ENCODE results near the gene CYB5D1.

DNA sequence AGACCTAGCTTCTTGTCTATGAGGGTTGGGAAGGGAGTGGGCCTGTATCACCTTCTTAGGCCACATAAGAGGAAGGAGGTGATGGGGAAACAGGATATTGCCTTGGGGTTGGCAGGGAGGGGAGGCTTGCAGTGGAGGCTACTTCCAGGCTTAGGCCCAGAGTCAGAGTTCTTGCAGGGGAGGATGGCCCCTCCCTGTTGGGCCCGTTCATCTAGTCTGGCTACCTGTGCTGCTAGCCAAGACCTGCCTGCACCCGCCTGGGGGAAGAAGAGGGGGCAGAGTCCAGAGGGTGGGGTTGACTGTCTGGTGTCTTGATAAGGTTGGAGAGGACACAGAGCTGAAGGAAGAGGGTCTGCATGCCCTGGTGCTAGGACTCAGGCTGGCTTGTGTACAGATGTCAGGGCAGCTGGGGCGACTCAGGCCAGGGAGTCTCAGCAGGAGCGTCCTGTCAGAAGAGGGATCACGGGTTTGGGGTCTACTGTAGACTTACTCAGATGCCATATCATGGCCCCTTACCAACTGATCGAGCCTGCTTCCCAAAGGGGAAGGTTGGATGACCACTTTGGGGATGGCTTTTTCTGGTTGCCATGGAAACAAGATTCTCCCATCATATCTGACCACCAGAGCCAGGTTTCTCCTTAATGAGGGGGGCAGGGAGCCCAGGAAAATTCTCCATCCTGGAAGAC lies 18.5 kb upstream of the CYB5D1 start:
- TF ChIP-seq, protein P1, sequence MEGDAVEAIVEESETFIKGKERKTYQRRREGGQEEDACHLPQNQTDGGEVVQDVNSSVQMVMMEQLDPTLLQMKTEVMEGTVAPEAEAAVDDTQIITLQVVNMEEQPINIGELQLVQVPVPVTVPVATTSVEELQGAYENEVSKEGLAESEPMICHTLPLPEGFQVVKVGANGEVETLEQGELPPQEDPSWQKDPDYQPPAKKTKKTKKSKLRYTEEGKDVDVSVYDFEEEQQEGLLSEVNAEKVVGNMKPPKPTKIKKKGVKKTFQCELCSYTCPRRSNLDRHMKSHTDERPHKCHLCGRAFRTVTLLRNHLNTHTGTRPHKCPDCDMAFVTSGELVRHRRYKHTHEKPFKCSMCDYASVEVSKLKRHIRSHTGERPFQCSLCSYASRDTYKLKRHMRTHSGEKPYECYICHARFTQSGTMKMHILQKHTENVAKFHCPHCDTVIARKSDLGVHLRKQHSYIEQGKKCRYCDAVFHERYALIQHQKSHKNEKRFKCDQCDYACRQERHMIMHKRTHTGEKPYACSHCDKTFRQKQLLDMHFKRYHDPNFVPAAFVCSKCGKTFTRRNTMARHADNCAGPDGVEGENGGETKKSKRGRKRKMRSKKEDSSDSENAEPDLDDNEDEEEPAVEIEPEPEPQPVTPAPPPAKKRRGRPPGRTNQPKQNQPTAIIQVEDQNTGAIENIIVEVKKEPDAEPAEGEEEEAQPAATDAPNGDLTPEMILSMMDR (IDR thresholded peaks at IDR 0.05): no peak
- TF ChIP-seq POLR2A (IDR thresholded peaks at IDR 0.05): no peak

Measured in vagina (tissue), 2 donors.